ENCODE measurements around the gene TMCC1. TPM values are rescaled to one million over a fixed set of nuclear protein-coding genes. Genes with fewer than 3 reads are reported as not detected.

TMCC1 gene
- total RNA-seq, 1 experiment from 2014 or later, result 6.2 TPM

DNA sequence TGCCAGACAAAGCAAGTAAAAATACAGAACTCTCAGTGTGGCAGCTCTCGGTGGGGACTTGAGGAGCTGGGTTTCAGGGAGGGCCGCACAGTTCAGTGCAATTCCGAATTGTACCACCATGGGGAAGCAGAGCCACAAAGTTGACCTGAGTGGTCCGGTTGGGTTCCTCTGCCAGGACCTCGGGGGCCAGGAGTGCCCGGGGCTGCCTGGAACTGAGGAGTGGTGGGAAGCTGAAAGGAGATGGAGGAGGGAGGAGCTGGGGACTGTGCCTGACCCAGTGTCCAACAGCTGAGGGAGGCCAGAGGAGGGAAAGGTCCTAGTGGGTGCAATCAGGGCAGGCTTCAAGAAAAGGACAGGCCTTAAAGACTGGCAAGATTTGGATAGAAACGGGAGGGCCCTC lies 48.8 kb upstream of the TMCC1 start:
- Histone ChIP-seq H3K36me3 (ENCODE audit: low read depth, low read length) (no peaks in the 10 kb centered on the region), H3K9ac (ENCODE audit: low read length) (no peak overlapping the region), H2AFZ (ENCODE audit: low read length) (no peak overlapping the region), H3K27ac (ENCODE audit: low read length) (no peak overlapping the region), H3F3A (ENCODE audit: low read length, unreplicated experiment) (no peaks in the 10 kb centered on the region), H3K9me2 (replicated peaks; ENCODE audit: low read length) (no peaks in the 10 kb centered on the region), H3K4me2 (ENCODE audit: low read length) (no peak overlapping the region), H3K27me3 (ENCODE audit: low read length) (peaks cover 4% of the 10 kb centered on the region; the same call in 1 of the 2 replicates), H3K79me2 (ENCODE audit: low read length) (no peaks in the 10 kb centered on the region), H3K9me3 (ENCODE audit: low read length) (no peaks in the 10 kb centered on the region), H3K4me1 (ENCODE audit: insufficient read depth, low read length) (no peaks in the 10 kb centered on the region), H4K20me1 (ENCODE audit: low read length) (no peaks in the 10 kb centered on the region), H3K4me3 (ENCODE audit: low read length) (no peak overlapping the region)
- BruUV-seq (replicated peaks), result no TSS peak
- TF ChIP-seq, protein P1, sequence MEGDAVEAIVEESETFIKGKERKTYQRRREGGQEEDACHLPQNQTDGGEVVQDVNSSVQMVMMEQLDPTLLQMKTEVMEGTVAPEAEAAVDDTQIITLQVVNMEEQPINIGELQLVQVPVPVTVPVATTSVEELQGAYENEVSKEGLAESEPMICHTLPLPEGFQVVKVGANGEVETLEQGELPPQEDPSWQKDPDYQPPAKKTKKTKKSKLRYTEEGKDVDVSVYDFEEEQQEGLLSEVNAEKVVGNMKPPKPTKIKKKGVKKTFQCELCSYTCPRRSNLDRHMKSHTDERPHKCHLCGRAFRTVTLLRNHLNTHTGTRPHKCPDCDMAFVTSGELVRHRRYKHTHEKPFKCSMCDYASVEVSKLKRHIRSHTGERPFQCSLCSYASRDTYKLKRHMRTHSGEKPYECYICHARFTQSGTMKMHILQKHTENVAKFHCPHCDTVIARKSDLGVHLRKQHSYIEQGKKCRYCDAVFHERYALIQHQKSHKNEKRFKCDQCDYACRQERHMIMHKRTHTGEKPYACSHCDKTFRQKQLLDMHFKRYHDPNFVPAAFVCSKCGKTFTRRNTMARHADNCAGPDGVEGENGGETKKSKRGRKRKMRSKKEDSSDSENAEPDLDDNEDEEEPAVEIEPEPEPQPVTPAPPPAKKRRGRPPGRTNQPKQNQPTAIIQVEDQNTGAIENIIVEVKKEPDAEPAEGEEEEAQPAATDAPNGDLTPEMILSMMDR (conservative IDR thresholded peaks at IDR 0.05; ENCODE audit: low read depth, low read length), result peak; percentile 67
- no peak for TF ChIP-seq EZH2 (IDR thresholded peaks at IDR 0.05; ENCODE audit: low read length, unreplicated experiment)
- no peak for TF ChIP-seq EZH2phosphoT487 (IDR thresholded peaks at IDR 0.05; ENCODE audit: borderline replicate concordance, low read length)
- CTCF ChIA-PET, result interaction anchor here (0.5 to 1.1 kb wide), 3 partner anchors 150 to 304 kb away, joined by 3 to 9 read pairs (median 7); no protein-coding TSS in a partner anchor
- ATAC-seq, result peak; percentile 83
- POLR2A ChIA-PET (ENCODE audit: unreplicated experiment), result no interaction called here
- intact Hi-C loops (cut with micrococcal nuclease), result loop anchor here (5.0 kb wide), 2 partner anchors 60 to 165 kb away; no protein-coding TSS in a partner anchor
- DNase-seq, result peak; percentile 63

DNA sequence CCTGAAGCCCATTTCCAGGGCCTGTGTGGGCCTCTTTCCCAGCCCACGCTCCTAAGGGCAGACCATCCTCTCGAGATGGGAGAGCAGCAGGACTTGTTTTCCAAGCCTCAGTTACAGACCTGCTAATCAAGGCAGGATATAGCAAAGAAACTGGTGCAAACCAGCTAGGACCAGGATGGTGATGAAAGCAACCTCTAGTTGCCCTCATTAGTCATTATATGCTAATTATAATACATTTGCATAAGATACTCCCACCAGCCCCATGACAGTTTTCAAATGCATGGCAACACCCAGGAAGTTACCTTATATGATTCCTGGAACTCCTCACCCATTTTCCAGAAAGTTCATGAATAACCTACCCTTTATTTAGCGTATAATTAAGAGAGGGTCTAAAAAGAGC lies 46.6 kb upstream of the TMCC1 start:
- intact Hi-C loops (cut with micrococcal nuclease), result loop anchor here (5.0 kb wide), 2 partner anchors 62 to 167 kb away; no protein-coding TSS in a partner anchor
- Histone ChIP-seq H3K27me3 (ENCODE audit: low read length) (no peaks in the 10 kb centered on the region), H3K79me2 (ENCODE audit: low read length) (no peaks in the 10 kb centered on the region), H3K9me2 (replicated peaks; ENCODE audit: low read length) (no peaks in the 10 kb centered on the region), H3F3A (ENCODE audit: low read length, unreplicated experiment) (no peaks in the 10 kb centered on the region), H3K4me1 (ENCODE audit: insufficient read depth, low read length) (no peaks in the 10 kb centered on the region), H2AFZ (ENCODE audit: low read length) (no peak overlapping the region), H3K9me3 (ENCODE audit: low read length) (no peaks in the 10 kb centered on the region), H4K20me1 (ENCODE audit: low read length) (no peaks in the 10 kb centered on the region), H3K9ac (ENCODE audit: low read length) (no peak overlapping the region), H3K27ac (ENCODE audit: low read length) (no peak overlapping the region), H3K4me3 (ENCODE audit: low read length) (no peak overlapping the region), H3K36me3 (ENCODE audit: low read depth, low read length) (no peaks in the 10 kb centered on the region), H3K4me2 (ENCODE audit: low read length) (no peak overlapping the region)
- no TSS peak for BruUV-seq (replicated peaks)
- DNase-seq, result no peak
- TF ChIP-seq, protein P1 (conservative IDR thresholded peaks at IDR 0.05; ENCODE audit: low read depth, low read length), result no peak
- TF ChIP-seq EZH2phosphoT487 (IDR thresholded peaks at IDR 0.05; ENCODE audit: borderline replicate concordance, low read length) (no peak), EZH2 (IDR thresholded peaks at IDR 0.05; ENCODE audit: low read length, unreplicated experiment) (no peak)
- CTCF ChIA-PET, result no interaction called here
- POLR2A ChIA-PET (ENCODE audit: unreplicated experiment), result no interaction called here
- no peak for ATAC-seq

DNA sequence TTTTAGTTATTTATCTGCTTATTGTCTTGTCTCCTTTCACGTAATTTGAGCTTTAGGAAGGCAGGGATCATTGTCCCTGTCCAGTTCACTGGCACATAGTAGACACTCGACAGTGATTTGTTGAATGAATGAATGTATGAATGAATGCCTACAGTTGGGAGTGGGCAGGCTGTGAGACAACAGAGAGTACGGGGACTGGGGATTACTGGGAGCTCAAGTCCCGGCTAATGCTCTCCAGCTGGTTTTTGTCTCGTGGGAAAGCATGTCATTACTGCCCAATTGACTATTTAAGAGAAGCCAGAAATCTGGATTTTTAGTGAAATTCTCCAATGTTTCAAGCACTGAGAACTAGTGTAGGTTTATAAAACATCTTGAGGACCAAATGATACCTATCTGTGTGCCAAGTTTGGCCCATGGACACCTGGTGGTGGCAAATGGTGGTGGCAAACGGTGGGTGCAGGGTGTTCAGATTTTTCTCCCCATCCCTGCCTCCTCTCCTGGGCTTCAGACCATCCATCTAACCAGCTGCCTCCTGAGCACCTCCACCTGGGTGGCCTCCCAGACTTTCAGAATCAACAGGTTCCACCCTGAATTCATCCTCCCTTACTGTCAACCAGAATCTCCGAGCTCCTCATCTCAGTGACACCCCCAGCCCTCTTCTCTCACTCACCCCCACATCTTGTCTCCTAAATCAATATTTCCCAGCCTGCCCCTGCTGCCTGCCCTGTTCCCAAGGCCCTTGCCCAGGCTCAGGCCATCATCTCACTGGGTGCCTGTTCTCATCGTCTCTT lies 44.8 kb upstream of the TMCC1 start:
- no peaks in the 10 kb centered on the region for H3K79me2 ChIP-seq (ENCODE audit: low read length)

More for the DNA sequence above, 44.8 kb upstream of the TMCC1 start:
- no peaks in the 10 kb centered on the region for H3K27me3 ChIP-seq (ENCODE audit: low read length)
- H2AFZ ChIP-seq (ENCODE audit: low read length), result no peak overlapping the region
- no peak for TF ChIP-seq EZH2phosphoT487 (IDR thresholded peaks at IDR 0.05; ENCODE audit: borderline replicate concordance, low read length)
- TF ChIP-seq, protein P1 (conservative IDR thresholded peaks at IDR 0.05; ENCODE audit: low read depth, low read length), result peak; percentile 33
- H4K20me1 ChIP-seq (ENCODE audit: low read length), result no peaks in the 10 kb centered on the region
- H3K4me1 ChIP-seq (ENCODE audit: insufficient read depth, low read length), result no peaks in the 10 kb centered on the region
- H3F3A ChIP-seq (ENCODE audit: low read length, unreplicated experiment), result no peaks in the 10 kb centered on the region
- no peak overlapping the region for H3K4me3 ChIP-seq (ENCODE audit: low read length)
- no TSS peak for BruUV-seq (replicated peaks)
- ATAC-seq, result no peak
- no peaks in the 10 kb centered on the region for H3K36me3 ChIP-seq (ENCODE audit: low read depth, low read length)
- H3K27ac ChIP-seq (ENCODE audit: low read length), result no peak overlapping the region
- H3K9me2 ChIP-seq (replicated peaks; ENCODE audit: low read length), result no peaks in the 10 kb centered on the region
- CTCF ChIA-PET, result no interaction called here
- no peaks in the 10 kb centered on the region for H3K9me3 ChIP-seq (ENCODE audit: low read length)
- H3K4me2 ChIP-seq (ENCODE audit: low read length), result no peak overlapping the region
- intact Hi-C loops (cut with micrococcal nuclease), result no loop called here
- POLR2A ChIA-PET (ENCODE audit: unreplicated experiment), result no interaction called here
- DNase-seq, result no peak
- no peak overlapping the region for H3K9ac ChIP-seq (ENCODE audit: low read length)
